Measurements from ENCODE around the gene CASP12. TPM values are rescaled to one million over a fixed set of nuclear protein-coding genes. Genes with fewer than 3 reads are reported as not detected.

Gene CASP12
- total and polyA plus RNA-seq, 2 experiments from 2014 or later = not detected

DNA sequence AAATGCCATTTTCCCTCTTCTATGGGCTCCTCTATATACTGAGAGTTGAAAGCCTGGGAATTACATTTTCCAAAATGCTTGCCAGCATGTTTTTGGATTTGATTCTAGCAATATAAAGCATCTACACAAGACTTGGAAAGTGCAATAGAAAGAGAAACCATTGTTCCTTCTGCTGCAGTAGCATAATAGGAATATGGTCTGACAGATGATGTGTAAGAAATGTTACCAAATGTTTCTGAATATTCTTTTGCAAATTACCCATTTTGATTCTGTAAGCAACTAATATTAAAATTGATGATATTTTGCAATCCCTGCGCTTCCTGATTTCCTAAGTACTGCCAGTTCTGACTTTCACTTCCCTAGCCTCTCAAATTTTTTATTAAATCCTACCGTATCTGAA lies 61.6 kb downstream of the CASP12 start:
- Mint-ChIP-seq H3K36me3 (ENCODE audit: low read depth) (peaks cover 22% of the 10 kb centered on the region), H3K9me3 (peaks cover 16% of the 10 kb centered on the region), H3K4me3 (no peak overlapping the region), H3K4me1 (peaks cover 6% of the 10 kb centered on the region), H3K27ac (no peak overlapping the region), H3K27me3 (ENCODE audit: insufficient read depth, low read depth, poor library complexity) (peaks cover 3% of the 10 kb centered on the region)
- H3F3A ChIP-seq (replicated peaks; ENCODE audit: low read depth) = no peaks in the 10 kb centered on the region
- H3K4me1 ChIP-seq (ENCODE audit: insufficient read depth) = peaks cover 8% of the 10 kb centered on the region; the same call in 1 of the 2 replicates
- H3K4me2 ChIP-seq = no peak overlapping the region
- no peaks in the 10 kb centered on the region for H3K9me2 ChIP-seq (ENCODE audit: insufficient read depth)
- ATAC-seq (no peak), DNase-seq (ENCODE audit: low spot score) (no peak)
- no peak for TF ChIP-seq NANOG (IDR thresholded peaks at IDR 0.05; ENCODE audit: borderline replicate concordance)
- TF ChIP-seq, protein P1, sequence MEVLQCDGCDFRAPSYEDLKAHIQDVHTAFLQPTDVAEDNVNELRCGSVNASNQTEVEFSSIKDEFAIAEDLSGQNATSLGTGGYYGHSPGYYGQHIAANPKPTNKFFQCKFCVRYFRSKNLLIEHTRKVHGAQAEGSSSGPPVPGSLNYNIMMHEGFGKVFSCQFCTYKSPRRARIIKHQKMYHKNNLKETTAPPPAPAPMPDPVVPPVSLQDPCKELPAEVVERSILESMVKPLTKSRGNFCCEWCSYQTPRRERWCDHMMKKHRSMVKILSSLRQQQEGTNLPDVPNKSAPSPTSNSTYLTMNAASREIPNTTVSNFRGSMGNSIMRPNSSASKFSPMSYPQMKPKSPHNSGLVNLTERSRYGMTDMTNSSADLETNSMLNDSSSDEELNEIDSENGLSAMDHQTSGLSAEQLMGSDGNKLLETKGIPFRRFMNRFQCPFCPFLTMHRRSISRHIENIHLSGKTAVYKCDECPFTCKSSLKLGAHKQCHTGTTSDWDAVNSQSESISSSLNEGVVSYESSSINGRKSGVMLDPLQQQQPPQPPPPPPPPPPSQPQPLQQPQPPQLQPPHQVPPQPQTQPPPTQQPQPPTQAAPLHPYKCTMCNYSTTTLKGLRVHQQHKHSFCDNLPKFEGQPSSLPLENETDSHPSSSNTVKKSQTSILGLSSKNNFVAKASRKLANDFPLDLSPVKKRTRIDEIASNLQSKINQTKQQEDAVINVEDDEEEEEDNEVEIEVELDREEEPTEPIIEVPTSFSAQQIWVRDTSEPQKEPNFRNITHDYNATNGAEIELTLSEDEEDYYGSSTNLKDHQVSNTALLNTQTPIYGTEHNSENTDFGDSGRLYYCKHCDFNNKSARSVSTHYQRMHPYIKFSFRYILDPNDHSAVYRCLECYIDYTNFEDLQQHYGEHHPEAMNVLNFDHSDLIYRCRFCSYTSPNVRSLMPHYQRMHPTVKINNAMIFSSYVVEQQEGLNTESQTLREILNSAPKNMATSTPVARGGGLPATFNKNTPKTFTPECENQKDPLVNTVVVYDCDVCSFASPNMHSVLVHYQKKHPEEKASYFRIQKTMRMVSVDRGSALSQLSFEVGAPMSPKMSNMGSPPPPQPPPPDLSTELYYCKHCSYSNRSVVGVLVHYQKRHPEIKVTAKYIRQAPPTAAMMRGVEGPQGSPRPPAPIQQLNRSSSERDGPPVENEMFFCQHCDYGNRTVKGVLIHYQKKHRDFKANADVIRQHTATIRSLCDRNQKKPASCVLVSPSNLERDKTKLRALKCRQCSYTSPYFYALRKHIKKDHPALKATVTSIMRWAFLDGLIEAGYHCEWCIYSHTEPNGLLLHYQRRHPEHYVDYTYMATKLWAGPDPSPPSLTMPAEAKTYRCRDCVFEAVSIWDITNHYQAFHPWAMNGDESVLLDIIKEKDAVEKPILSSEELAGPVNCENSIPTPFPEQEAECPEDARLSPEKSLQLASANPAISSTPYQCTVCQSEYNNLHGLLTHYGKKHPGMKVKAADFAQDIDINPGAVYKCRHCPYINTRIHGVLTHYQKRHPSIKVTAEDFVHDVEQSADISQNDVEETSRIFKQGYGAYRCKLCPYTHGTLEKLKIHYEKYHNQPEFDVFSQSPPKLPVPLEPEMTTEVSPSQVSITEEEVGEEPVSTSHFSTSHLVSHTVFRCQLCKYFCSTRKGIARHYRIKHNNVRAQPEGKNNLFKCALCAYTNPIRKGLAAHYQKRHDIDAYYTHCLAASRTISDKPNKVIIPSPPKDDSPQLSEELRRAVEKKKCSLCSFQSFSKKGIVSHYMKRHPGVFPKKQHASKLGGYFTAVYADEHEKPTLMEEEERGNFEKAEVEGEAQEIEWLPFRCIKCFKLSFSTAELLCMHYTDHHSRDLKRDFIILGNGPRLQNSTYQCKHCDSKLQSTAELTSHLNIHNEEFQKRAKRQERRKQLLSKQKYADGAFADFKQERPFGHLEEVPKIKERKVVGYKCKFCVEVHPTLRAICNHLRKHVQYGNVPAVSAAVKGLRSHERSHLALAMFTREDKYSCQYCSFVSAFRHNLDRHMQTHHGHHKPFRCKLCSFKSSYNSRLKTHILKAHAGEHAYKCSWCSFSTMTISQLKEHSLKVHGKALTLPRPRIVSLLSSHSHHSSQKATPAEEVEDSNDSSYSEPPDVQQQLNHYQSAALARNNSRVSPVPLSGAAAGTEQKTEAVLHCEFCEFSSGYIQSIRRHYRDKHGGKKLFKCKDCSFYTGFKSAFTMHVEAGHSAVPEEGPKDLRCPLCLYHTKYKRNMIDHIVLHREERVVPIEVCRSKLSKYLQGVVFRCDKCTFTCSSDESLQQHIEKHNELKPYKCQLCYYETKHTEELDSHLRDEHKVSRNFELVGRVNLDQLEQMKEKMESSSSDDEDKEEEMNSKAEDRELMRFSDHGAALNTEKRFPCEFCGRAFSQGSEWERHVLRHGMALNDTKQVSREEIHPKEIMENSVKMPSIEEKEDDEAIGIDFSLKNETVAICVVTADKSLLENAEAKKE (CRISPR knock-in tag; IDR thresholded peaks at IDR 0.05) = no peak
- TF ChIP-seq, protein P2, sequence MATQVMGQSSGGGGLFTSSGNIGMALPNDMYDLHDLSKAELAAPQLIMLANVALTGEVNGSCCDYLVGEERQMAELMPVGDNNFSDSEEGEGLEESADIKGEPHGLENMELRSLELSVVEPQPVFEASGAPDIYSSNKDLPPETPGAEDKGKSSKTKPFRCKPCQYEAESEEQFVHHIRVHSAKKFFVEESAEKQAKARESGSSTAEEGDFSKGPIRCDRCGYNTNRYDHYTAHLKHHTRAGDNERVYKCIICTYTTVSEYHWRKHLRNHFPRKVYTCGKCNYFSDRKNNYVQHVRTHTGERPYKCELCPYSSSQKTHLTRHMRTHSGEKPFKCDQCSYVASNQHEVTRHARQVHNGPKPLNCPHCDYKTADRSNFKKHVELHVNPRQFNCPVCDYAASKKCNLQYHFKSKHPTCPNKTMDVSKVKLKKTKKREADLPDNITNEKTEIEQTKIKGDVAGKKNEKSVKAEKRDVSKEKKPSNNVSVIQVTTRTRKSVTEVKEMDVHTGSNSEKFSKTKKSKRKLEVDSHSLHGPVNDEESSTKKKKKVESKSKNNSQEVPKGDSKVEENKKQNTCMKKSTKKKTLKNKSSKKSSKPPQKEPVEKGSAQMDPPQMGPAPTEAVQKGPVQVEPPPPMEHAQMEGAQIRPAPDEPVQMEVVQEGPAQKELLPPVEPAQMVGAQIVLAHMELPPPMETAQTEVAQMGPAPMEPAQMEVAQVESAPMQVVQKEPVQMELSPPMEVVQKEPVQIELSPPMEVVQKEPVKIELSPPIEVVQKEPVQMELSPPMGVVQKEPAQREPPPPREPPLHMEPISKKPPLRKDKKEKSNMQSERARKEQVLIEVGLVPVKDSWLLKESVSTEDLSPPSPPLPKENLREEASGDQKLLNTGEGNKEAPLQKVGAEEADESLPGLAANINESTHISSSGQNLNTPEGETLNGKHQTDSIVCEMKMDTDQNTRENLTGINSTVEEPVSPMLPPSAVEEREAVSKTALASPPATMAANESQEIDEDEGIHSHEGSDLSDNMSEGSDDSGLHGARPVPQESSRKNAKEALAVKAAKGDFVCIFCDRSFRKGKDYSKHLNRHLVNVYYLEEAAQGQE (IDR thresholded peaks at IDR 0.05; ENCODE audit: unreplicated experiment) = no peak
- TF ChIP-seq, protein P3, sequence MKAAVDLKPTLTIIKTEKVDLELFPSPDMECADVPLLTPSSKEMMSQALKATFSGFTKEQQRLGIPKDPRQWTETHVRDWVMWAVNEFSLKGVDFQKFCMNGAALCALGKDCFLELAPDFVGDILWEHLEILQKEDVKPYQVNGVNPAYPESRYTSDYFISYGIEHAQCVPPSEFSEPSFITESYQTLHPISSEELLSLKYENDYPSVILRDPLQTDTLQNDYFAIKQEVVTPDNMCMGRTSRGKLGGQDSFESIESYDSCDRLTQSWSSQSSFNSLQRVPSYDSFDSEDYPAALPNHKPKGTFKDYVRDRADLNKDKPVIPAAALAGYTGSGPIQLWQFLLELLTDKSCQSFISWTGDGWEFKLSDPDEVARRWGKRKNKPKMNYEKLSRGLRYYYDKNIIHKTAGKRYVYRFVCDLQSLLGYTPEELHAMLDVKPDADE (IDR thresholded peaks at IDR 0.05) = no peak
- TF ChIP-seq EZH2phosphoT487 (IDR thresholded peaks at IDR 0.05; ENCODE audit: unreplicated experiment) = no peak
- no peak for TF ChIP-seq JUNB (IDR thresholded peaks at IDR 0.05; ENCODE audit: unreplicated experiment)
- TF ChIP-seq EZH2 (IDR thresholded peaks at IDR 0.05; ENCODE audit: low read depth, unreplicated experiment) = no peak
- no peak for TF ChIP-seq CREB1 (CRISPR knock-in tag; IDR thresholded peaks at IDR 0.05; ENCODE audit: low read depth)
- TF ChIP-seq STAT1 (IDR thresholded peaks at IDR 0.05; ENCODE audit: unreplicated experiment) = no peak
- TF ChIP-seq, protein P4, sequence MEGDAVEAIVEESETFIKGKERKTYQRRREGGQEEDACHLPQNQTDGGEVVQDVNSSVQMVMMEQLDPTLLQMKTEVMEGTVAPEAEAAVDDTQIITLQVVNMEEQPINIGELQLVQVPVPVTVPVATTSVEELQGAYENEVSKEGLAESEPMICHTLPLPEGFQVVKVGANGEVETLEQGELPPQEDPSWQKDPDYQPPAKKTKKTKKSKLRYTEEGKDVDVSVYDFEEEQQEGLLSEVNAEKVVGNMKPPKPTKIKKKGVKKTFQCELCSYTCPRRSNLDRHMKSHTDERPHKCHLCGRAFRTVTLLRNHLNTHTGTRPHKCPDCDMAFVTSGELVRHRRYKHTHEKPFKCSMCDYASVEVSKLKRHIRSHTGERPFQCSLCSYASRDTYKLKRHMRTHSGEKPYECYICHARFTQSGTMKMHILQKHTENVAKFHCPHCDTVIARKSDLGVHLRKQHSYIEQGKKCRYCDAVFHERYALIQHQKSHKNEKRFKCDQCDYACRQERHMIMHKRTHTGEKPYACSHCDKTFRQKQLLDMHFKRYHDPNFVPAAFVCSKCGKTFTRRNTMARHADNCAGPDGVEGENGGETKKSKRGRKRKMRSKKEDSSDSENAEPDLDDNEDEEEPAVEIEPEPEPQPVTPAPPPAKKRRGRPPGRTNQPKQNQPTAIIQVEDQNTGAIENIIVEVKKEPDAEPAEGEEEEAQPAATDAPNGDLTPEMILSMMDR (conservative IDR thresholded peaks at IDR 0.05; ENCODE audit: low read depth in 2 of 2) = no peak
- no peak for TF ChIP-seq ZNF114 (CRISPR knock-in tag; IDR thresholded peaks at IDR 0.05)
- no peak for TF ChIP-seq POLR2AphosphoS5 (IDR thresholded peaks at IDR 0.05; ENCODE audit: low read depth)
- TF ChIP-seq ZNF331 (CRISPR knock-in tag; IDR thresholded peaks at IDR 0.05; ENCODE audit: low read depth) = no peak
- H4K20me1 ChIP-seq (replicated peaks; ENCODE audit: insufficient read depth) = no peaks in the 10 kb centered on the region
- no peaks in the 10 kb centered on the region for H3K36me3 ChIP-seq (ENCODE audit: insufficient read depth)
- no peak overlapping the region for H2AFZ ChIP-seq
- H3K27ac ChIP-seq (ENCODE audit: low read depth) = no peak overlapping the region
- no peaks in the 10 kb centered on the region for H3K79me2 ChIP-seq (replicated peaks; ENCODE audit: insufficient read depth)
- no peaks in the 10 kb centered on the region for H3K27me3 ChIP-seq (ENCODE audit: insufficient read depth)
- no peak overlapping the region for H3K4me3 ChIP-seq

Measured in GM23338 (cell line).